Measurements from ENCODE around the gene IRF2BP2.

Gene IRF2BP2

DNA sequence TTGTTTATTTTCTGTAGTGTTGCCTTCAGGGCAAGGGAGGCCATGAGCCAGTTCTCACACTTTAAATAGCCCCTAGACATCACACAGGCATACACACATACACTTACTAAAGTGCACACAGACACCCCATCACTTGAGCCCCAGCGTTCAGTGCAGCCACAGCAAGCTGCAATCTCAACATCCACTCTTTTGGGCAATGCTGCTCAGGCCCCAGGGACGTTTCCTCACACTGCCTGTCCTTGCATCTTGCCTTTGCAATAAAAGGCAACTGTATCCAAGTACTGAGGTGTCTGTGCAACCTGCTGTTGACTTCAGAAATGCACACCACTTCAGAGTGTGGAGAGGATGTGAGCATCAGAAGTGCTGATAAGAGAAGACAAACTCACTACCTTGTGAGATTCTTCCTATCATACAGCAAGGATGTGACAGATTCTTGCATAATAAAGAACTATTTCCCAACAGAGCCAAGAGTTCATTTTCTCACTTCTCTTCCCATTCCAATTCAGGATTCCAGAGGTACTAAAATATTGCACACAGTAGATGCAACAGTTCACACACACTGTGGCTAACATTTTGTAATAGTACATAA, 36.2 kb downstream of the IRF2BP2 start:
- TF ChIP-seq RAD21 (IDR thresholded peaks at IDR 0.05; ENCODE audit: low read depth) (no peak), CEBPB (IDR thresholded peaks at IDR 0.05) (no peak), TAF1 (IDR thresholded peaks at IDR 0.05; ENCODE audit: low read depth) (no peak), EGR1 (IDR thresholded peaks at IDR 0.05) (no peak), TEAD4 (IDR thresholded peaks at IDR 0.05) (no peak)
- TF ChIP-seq, protein P1, sequence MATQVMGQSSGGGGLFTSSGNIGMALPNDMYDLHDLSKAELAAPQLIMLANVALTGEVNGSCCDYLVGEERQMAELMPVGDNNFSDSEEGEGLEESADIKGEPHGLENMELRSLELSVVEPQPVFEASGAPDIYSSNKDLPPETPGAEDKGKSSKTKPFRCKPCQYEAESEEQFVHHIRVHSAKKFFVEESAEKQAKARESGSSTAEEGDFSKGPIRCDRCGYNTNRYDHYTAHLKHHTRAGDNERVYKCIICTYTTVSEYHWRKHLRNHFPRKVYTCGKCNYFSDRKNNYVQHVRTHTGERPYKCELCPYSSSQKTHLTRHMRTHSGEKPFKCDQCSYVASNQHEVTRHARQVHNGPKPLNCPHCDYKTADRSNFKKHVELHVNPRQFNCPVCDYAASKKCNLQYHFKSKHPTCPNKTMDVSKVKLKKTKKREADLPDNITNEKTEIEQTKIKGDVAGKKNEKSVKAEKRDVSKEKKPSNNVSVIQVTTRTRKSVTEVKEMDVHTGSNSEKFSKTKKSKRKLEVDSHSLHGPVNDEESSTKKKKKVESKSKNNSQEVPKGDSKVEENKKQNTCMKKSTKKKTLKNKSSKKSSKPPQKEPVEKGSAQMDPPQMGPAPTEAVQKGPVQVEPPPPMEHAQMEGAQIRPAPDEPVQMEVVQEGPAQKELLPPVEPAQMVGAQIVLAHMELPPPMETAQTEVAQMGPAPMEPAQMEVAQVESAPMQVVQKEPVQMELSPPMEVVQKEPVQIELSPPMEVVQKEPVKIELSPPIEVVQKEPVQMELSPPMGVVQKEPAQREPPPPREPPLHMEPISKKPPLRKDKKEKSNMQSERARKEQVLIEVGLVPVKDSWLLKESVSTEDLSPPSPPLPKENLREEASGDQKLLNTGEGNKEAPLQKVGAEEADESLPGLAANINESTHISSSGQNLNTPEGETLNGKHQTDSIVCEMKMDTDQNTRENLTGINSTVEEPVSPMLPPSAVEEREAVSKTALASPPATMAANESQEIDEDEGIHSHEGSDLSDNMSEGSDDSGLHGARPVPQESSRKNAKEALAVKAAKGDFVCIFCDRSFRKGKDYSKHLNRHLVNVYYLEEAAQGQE (IDR thresholded peaks at IDR 0.05; ENCODE audit: low read depth): no peak
- TF ChIP-seq, protein P2, sequence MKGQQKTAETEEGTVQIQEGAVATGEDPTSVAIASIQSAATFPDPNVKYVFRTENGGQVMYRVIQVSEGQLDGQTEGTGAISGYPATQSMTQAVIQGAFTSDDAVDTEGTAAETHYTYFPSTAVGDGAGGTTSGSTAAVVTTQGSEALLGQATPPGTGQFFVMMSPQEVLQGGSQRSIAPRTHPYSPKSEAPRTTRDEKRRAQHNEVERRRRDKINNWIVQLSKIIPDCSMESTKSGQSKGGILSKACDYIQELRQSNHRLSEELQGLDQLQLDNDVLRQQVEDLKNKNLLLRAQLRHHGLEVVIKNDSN (IDR thresholded peaks at IDR 0.05): no peak
- TF ChIP-seq, protein P3, sequence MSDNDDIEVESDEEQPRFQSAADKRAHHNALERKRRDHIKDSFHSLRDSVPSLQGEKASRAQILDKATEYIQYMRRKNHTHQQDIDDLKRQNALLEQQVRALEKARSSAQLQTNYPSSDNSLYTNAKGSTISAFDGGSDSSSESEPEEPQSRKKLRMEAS (IDR thresholded peaks at IDR 0.05): no peak

DNA sequence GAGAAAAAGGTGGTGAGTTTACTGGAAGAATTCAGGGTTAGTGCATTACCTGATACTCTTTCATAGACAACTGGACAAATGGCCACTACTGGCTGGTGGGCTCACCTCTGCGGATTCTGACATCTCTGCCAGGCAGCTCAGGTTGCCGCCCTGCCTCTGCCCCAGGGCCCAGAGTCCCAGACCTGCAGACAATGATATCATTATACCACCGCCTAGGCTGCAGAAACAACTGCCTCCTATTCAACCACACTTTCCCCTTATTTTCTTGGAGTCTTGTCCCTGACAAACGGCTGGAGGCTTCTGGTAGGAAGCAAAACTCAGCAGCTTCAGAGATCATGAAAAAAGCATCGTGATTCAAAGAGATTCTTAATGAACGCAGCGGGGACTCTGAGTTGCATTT, 37.0 kb downstream of the IRF2BP2 start:
- no peak for TF ChIP-seq CEBPB (IDR thresholded peaks at IDR 0.05)
- no peak for TF ChIP-seq RAD21 (IDR thresholded peaks at IDR 0.05; ENCODE audit: low read depth)
- no peak for TF ChIP-seq TAF1 (IDR thresholded peaks at IDR 0.05; ENCODE audit: low read depth)

DNA sequence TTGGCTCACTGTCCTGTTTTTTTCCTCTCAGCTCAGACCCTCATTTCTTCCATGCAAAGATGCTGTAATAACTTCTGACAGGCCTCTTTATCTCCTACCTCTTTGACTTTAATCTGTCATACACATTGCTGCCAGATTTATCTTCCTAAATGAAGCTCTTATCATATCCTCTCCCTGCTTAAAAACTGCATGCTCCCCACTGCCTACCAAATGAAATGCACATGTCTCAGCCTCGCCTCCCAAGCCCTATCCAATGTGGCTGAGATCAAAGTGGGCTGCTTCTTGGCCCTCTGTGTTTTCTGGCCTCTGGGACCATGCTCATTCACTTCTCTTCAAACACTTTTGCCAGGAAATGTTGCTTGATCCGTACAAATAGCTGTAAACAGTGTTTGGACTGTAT, 38.3 kb downstream of the IRF2BP2 start:
- TF ChIP-seq TAF1 (IDR thresholded peaks at IDR 0.05; ENCODE audit: low read depth) (no peak), EP300 (IDR thresholded peaks at IDR 0.05; ENCODE audit: borderline replicate concordance) (no peak)

DNA sequence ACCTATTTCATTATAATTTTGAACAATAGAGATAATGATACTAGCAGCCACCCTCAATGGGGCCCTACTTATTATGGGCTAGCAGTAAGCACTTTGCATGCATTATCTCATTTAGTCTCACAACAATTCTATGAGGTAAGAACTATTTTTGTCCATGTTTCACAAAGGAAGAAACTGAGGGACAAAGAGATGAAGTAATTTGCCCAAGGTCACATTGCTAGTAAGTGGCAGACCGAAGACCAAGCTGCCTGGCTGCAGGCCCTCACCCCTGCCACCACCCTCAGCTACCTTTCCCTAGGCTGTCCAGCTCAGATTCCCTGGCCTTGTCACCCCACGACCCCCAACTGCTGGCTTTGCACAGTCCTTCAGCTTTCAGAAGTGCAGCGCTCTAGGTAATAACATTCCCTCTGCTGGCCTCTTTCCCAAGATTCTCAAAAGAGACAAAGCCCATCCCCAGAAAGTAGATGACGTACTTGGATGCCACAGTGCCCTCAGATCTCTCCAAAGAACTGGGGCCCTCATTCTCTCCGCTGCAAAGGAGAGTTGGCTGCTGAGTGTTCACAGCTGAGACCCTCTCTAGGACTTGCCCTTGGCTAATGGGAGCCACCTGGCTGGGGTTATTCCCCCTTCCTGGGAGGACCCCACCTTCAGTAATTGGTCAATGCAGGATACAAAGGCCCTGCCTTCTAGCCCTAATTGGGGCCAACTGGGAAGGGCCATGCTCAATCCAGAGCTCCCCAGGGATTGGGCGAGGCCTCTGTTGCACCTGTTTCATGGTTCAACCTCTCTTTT, 39.5 kb downstream of the IRF2BP2 start:
- TF ChIP-seq TCF12 (IDR thresholded peaks at IDR 0.05; ENCODE audit: low read depth): no peak
- TF ChIP-seq TAF1 (IDR thresholded peaks at IDR 0.05; ENCODE audit: low read depth): no peak
- no peak for TF ChIP-seq CREB1 (IDR thresholded peaks at IDR 0.05; ENCODE audit: low read depth)
- no peak for TF ChIP-seq TEAD4 (IDR thresholded peaks at IDR 0.05)
- TF ChIP-seq EP300 (IDR thresholded peaks at IDR 0.05; ENCODE audit: borderline replicate concordance): no peak
- TF ChIP-seq CEBPB (IDR thresholded peaks at IDR 0.05): no peak
- TF ChIP-seq, protein P1 (IDR thresholded peaks at IDR 0.05; ENCODE audit: low read depth): no peak
- TF ChIP-seq RAD21 (IDR thresholded peaks at IDR 0.05; ENCODE audit: low read depth): no peak
- TF ChIP-seq EGR1 (IDR thresholded peaks at IDR 0.05): no peak
- TF ChIP-seq, protein P3 (IDR thresholded peaks at IDR 0.05): no peak
- no peak for TF ChIP-seq YY1 (IDR thresholded peaks at IDR 0.05; ENCODE audit: low read depth)
- no peak for TF ChIP-seq ZBTB7A (IDR thresholded peaks at IDR 0.05; ENCODE audit: low read depth)
- TF ChIP-seq NFIC (IDR thresholded peaks at IDR 0.05): no peak
- TF ChIP-seq FOXM1 (IDR thresholded peaks at IDR 0.05; ENCODE audit: borderline replicate concordance, low read depth): no peak
- TF ChIP-seq, protein P2 (IDR thresholded peaks at IDR 0.05): no peak

DNA sequence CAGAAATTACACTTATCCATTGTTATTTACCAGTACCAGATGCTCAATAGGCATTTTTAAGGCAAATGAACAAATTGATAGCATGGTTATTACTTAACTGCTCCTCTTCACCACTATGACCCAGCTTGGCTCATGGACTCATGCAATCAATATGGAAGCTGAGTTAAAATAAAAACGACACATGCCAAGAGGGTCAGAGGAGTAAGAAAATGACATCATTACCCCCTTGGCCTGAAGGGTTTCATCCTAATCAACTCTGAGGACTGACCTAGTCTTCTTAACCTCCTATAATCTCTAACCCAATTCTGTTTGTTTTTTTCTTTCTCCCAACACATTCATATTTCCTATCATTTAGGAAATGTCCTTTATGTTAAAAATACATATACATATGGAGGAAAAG, 41.6 kb downstream of the IRF2BP2 start:
- no peak for TF ChIP-seq EP300 (IDR thresholded peaks at IDR 0.05; ENCODE audit: borderline replicate concordance)
- TF ChIP-seq, protein P3 (IDR thresholded peaks at IDR 0.05): no peak
- TF ChIP-seq EGR1 (IDR thresholded peaks at IDR 0.05): no peak
- no peak for TF ChIP-seq NFIC (IDR thresholded peaks at IDR 0.05)
- no peak for TF ChIP-seq RAD21 (IDR thresholded peaks at IDR 0.05; ENCODE audit: low read depth)
- no peak for TF ChIP-seq TCF12 (IDR thresholded peaks at IDR 0.05; ENCODE audit: low read depth)
- no peak for TF ChIP-seq CREB1 (IDR thresholded peaks at IDR 0.05; ENCODE audit: low read depth)
- TF ChIP-seq TEAD4 (IDR thresholded peaks at IDR 0.05): no peak
- no peak for TF ChIP-seq CEBPB (IDR thresholded peaks at IDR 0.05)
- TF ChIP-seq, protein P1 (IDR thresholded peaks at IDR 0.05; ENCODE audit: low read depth): no peak
